Endothelial cell of umbilical vein (primary cell): ENCODE data around the gene PCDH17. TPM values are rescaled to one million over a fixed set of nuclear protein-coding genes. Genes with fewer than 3 reads are reported as not detected.

Experiments used
- Bru-seq: library from RNA; stranded (reverse); fragments of 400-500 nt; gene quantifications from one replicate; lab custom pipeline; 2021; lab: Mats Ljungman, UMichigan
- BruChase-seq, 2 experiments: library from RNA; stranded (reverse); fragments of 400-500 nt; gene quantifications; one replicate each; lab custom pipeline; 2021; lab: Mats Ljungman, UMichigan
- BruUV-seq: library from RNA; stranded (reverse); fragments of 400-500 nt; replicated peaks from 2 replicates; lab custom pipeline; 2021; lab: Mats Ljungman, UMichigan
- CTCF ChIA-PET: fragments of 300-600, 350-600 bp; sonication (Branson Sonifier 250); formaldehyde crosslinking; loops from one replicate; lab custom pipeline; 2021; ENCODE audit warnings: antibody characterized with exemption, inconsistent platforms; lab: Charles Lee
- POLR2A ChIA-PET: fragments of 300-600, 350-600 bp; sonication (Branson Sonifier 250); formaldehyde crosslinking; loops from one replicate; lab custom pipeline; 2021; ENCODE audit warnings: antibody characterized with exemption, inconsistent platforms; lab: Charles Lee
- DNase-seq: peaks from one replicate; pipeline ENCODE4 v3.0.0-alpha.2; 2011; ENCODE audit warnings: low read depth, low spot score
- FAIRE-seq: peaks from 2 replicates; lab custom pipeline; 2011; peaks lifted over from hg19 to GRCh38; lab: Jason Lieb, UNC
- H2AFZ ChIP-seq: 2 replicates; pipeline ENCODE4 v1.6.0; 2012; ENCODE audit warnings: low read depth, low read length, control low read depth, inconsistent platforms
- H3K27ac ChIP-seq: 2 replicates; pipeline ENCODE4 v1.5.1; 2011; ENCODE audit warnings: low read depth, mild to moderate bottlenecking, control low read depth, low read length, moderate library complexity; ENCODE audit not compliant: insufficient read depth
- H3K27me3 ChIP-seq, 2 experiments: 2 replicates each; pipeline versions ENCODE4 v1.6.0 to v1.6.1; 2011; ENCODE audit warnings: low read length in 2 of 2, mixed read lengths in 1 of 2; ENCODE audit not compliant: control insufficient read depth in 2 of 2, insufficient read depth in 2 of 2
- H3K36me3 ChIP-seq, 2 experiments: 2 replicates in 1 of 2; 3 replicates in 1 of 2; pipeline ENCODE4 v1.5.1; 2011; ENCODE audit warnings: low read length in 2 of 2, mild to moderate bottlenecking in 1 of 2, moderate library complexity in 1 of 2; ENCODE audit not compliant: control insufficient read depth in 2 of 2, insufficient read depth in 2 of 2; ENCODE audit errors: extremely low read depth in 1 of 2
- H3K4me1 ChIP-seq: 3 replicates; pipeline ENCODE4 v1.5.1; 2011; ENCODE audit warnings: mild to moderate bottlenecking, low read length; ENCODE audit not compliant: control insufficient read depth, insufficient read depth; ENCODE audit errors: extremely low read depth
- H3K4me2 ChIP-seq: 2 replicates; pipeline ENCODE4 v1.6.1; 2011; ENCODE audit warnings: low read length, control low read depth, mixed read lengths; ENCODE audit not compliant: insufficient read depth
- H3K4me3 ChIP-seq, 3 experiments: fragments of 200-600 bp in 1 of 3; sonication (generic), shearing (Covaris generic) in 1 of 3; replicated peaks in 1 of 3; 2 replicates each; pipeline ENCODE4 v1.5.1; 2011 to 2016; ENCODE audit warnings: control low read depth in 3 of 3, low read length in 3 of 3, mild to moderate bottlenecking in 2 of 3, inconsistent platforms in 1 of 3, low read depth in 1 of 3, moderate library complexity in 1 of 3; ENCODE audit not compliant: insufficient read depth in 1 of 3
- H3K79me2 ChIP-seq: 2 replicates; pipeline ENCODE4 v1.6.0; 2012; ENCODE audit warnings: low read length, inconsistent platforms; ENCODE audit not compliant: control insufficient read depth, insufficient read depth
- H3K9ac ChIP-seq: replicated peaks from 2 replicates; pipeline ENCODE3; 2011; ENCODE audit warnings: low read length, control low read depth; ENCODE audit not compliant: insufficient read depth; ENCODE audit errors: extremely low read depth
- H3K9me1 ChIP-seq: replicated peaks from 3 replicates; pipeline ENCODE4 v1.6.0; 2011; ENCODE audit warnings: mild to moderate bottlenecking, low read length; ENCODE audit not compliant: control insufficient read depth, insufficient read depth; ENCODE audit errors: extremely low read depth
- H3K9me3 ChIP-seq: replicated peaks from 2 replicates; pipeline ENCODE4 v1.5.1; 2012; ENCODE audit warnings: low read length, inconsistent platforms; ENCODE audit not compliant: control insufficient read depth, insufficient read depth
- H4K20me1 ChIP-seq: replicated peaks from 2 replicates; pipeline ENCODE3; 2011; ENCODE audit warnings: mild to moderate bottlenecking, low read length; ENCODE audit not compliant: control insufficient read depth, insufficient read depth; ENCODE audit errors: extremely low read depth
- CTCF ChIP-seq, 2 donors: IDR thresholded peaks; 1 replicate in 1 of 2; 2 replicates in 1 of 2; pipeline ENCODE4 v1.5.1; 2011; ENCODE audit warnings: low read length in 2 of 2, mild to moderate bottlenecking in 2 of 2, moderate library complexity in 2 of 2, control low read depth in 1 of 2, inconsistent platforms in 1 of 2, low read depth in 1 of 2; ENCODE audit not compliant: insufficient read depth in 1 of 2; ENCODE audit errors: extremely low read depth in 1 of 2
- EZH2 ChIP-seq: IDR thresholded peaks from 2 replicates; pipeline ENCODE4 v1.6.1; 2012; ENCODE audit warnings: borderline replicate concordance, low read depth, mild to moderate bottlenecking, moderate library complexity, low read length, inconsistent platforms; ENCODE audit not compliant: severe bottlenecking
- FOS ChIP-seq: IDR thresholded peaks from 2 replicates; pipeline ENCODE4 v1.6.1; 2011; ENCODE audit warnings: mild to moderate bottlenecking, low read length, moderate library complexity, borderline replicate concordance; ENCODE audit not compliant: insufficient read depth
- GATA2 ChIP-seq: IDR thresholded peaks from 2 replicates; pipeline ENCODE4 v1.7.0; 2011; ENCODE audit warnings: low read depth, mild to moderate bottlenecking, moderate library complexity, mixed read lengths, low read length; ENCODE audit not compliant: insufficient read length, insufficient read depth
- JUN ChIP-seq: IDR thresholded peaks from 2 replicates; pipeline ENCODE4 v1.6.1; 2011; ENCODE audit warnings: borderline replicate concordance, low read depth; ENCODE audit not compliant: insufficient read length, insufficient read depth
- MAX ChIP-seq: IDR thresholded peaks from 2 replicates; pipeline ENCODE4 v1.6.1; 2011; ENCODE audit not compliant: insufficient read depth, insufficient read length
- MYC ChIP-seq: IDR thresholded peaks from one replicate; pipeline ENCODE4 v1.6.1; 2011; ENCODE audit warnings: mild to moderate bottlenecking, low read depth, low read length
- POLR2A ChIP-seq: IDR thresholded peaks from 2 replicates; pipeline ENCODE4 v1.6.1; 2012; ENCODE audit warnings: low read depth, mild to moderate bottlenecking, control low read depth, low read length
- POLR2AphosphoS5 ChIP-seq: IDR thresholded peaks from 2 replicates; pipeline ENCODE4 v1.6.1; 2012; ENCODE audit warnings: low read depth, mild to moderate bottlenecking, control low read depth, low read length, moderate library complexity; ENCODE audit not compliant: insufficient read depth
- dilution Hi-C: fragments of 300-500 bp; cut with MboI; formaldehyde crosslinking; loops from one replicate; pipeline ENCODE4 v1.15.0; 2019; ENCODE audit warnings: low sequenced_read_pairs; ENCODE audit not compliant: extremely low pct_ligation_motif_present
- intact Hi-C: fragments of 100-400 bp; cut with micrococcal nuclease; formaldehyde crosslinking; loops from one replicate; pipeline ENCODE4 v1.10.0; 2022
- long read RNA-seq: library from polyadenylated mRNA; stranded (forward); transcript quantifications from one replicate; pipeline ENCODE4 v2.0.0, GENCODE V29; 2021
- polyA minus RNA-seq, 3 experiments: library from RNA; depleted of rRNA, polyadenylated mRNA; stranded (reverse); fragments of >200 nt; gene quantifications; 1 replicate in 1 of 3; 2 replicates in 2 of 3; pipeline ENCODE4 v1.2.3, GENCODE V29; 2011
- polyA plus RNA-seq, 4 experiments: library from polyadenylated mRNA; depleted of rRNA in 3 of 4; stranded (reverse) in 3 of 4; unstranded in 1 of 4; fragments of >200 nt; gene quantifications; 2 replicates each; pipeline versions ENCODE4 v1.2.1 to v1.2.3, GENCODE V29; 2011 to 2012; ENCODE audit warnings: missing spikeins in 1 of 4
- total RNA-seq: library from RNA; stranded (reverse); gene quantifications from 2 replicates; pipeline ENCODE4 v1.2.3, GENCODE V29; 2021

The PCDH17 gene
- total RNA-seq (4.2 and 5.0 TPM in 2 replicates), polyA plus RNA-seq (2.1 TPM in 2 replicates), polyA minus RNA-seq (7.1 and 9.5 TPM in 2 replicates), Bru-seq, nascent RNA (percentile 49 among the genes with signal in this experiment), BruChase-seq, experiment 1, labeled RNA remaining after a 6-hour chase (percentile 31 among the genes with signal in this experiment), BruChase-seq, experiment 2, labeled RNA remaining after a 2-hour chase (percentile 42 among the genes with signal in this experiment)
- polyA plus RNA-seq (2011; cell fraction: cytosol; rRNA removed) = 0.73 and 0.81 TPM in 2 replicates
- polyA plus RNA-seq (2011; cell fraction: nucleus; rRNA removed) = 1.4 and 1.7 TPM in 2 replicates
- 2.2 and 3.3 TPM in 2 replicates for polyA plus RNA-seq (2012)
- polyA minus RNA-seq (2011; cell fraction: cytosol; rRNA and poly(A)+ RNA removed) = 0.20 TPM
- 8.8 and 17.5 TPM in 2 replicates for polyA minus RNA-seq (2011; cell fraction: nucleus; rRNA and poly(A)+ RNA removed)
- long read RNA-seq, partial matches to known transcripts = 0 of 1 reads
- long read RNA-seq, other reads (novel, unspliced or antisense) = 1 of 1 reads

GRCh38 chr13:57631596-57632275, at the start of gene PCDH17:
TSS of gene PCDH17 (plus strand) at chr13:57631744. CDS start at chr13:57632547, 803 bp downstream.
- no TSS peak for BruUV-seq
- H3K9me1 ChIP-seq = no peaks in the 10 kb centered on the region
- peak within 1 kb of the TSS; percentile 38 to 75 (median 68) for H3K4me3 ChIP-seq
- no peaks in the 10 kb centered on the region for H3K36me3 ChIP-seq
- peaks cover 31% of the 10 kb centered on the region for H3K4me1 ChIP-seq
- ChIA-PET CTCF (interaction anchor here (1.0 to 4.8 kb wide), 4 partner anchors 8 to 1686 kb away, joined by 4 to 41 read pairs (median 6); no protein-coding TSS in a partner anchor), POLR2A (no interaction called here)
- H3K27ac ChIP-seq = no peak within 1 kb of the TSS
- H3K9ac ChIP-seq = peak within 1 kb of the TSS; percentile 22
- TF ChIP-seq GATA2 = peak; percentile 69
- TF ChIP-seq MYC = no peak
- dilution Hi-C loops = no loop called here
- peak within 1 kb of the TSS; percentile 73 for H2AFZ ChIP-seq
- FAIRE-seq (peak; percentile 74), DNase-seq (peak; percentile 65)
- no peaks in the 10 kb centered on the region for H4K20me1 ChIP-seq
- H3K9me3 ChIP-seq = no peaks in the 10 kb centered on the region
- peak within 1 kb of the TSS; percentile 97 for H3K4me2 ChIP-seq
- intact Hi-C loops = loop anchor here (2.0 to 10.0 kb wide), 5 partner anchors 673 to 1901 kb away; no protein-coding TSS in a partner anchor
- H3K79me2 ChIP-seq = no peaks in the 10 kb centered on the region
- peaks cover 5 to 11% of the 10 kb centered on the region in 2 experiments for H3K27me3 ChIP-seq

- Histone ChIP-seq H3K9me1 (no peaks in the 10 kb centered on the region), H3K4me1 (no peaks in the 10 kb centered on the region), H4K20me1 (no peaks in the 10 kb centered on the region), H3K27ac (no peak overlapping the region), H3K9me3 (no peaks in the 10 kb centered on the region), H3K4me3 (no peak overlapping the region), H3K4me2 (no peak overlapping the region), H3K27me3 (peaks cover 0 to 2% of the 10 kb centered on the region in 2 experiments), H2AFZ (no peak overlapping the region), H3K9ac (no peak overlapping the region), H3K36me3 (no peaks in the 10 kb centered on the region), H3K79me2 (no peaks in the 10 kb centered on the region)
- intact Hi-C loops = no loop called here
- DNase-seq = no peak
- FAIRE-seq = no peak
- ChIA-PET POLR2A (no interaction called here), CTCF (no interaction called here)
- no TSS peak for BruUV-seq
- TF ChIP-seq MYC (no peak), EZH2 (no peak), POLR2AphosphoS5 (no peak), FOS (no peak), MAX (no peak), CTCF (IDR thresholded peaks at IDR 0.05; ENCODE audit: extremely low read depth in 1 of 2, insufficient read depth in 1 of 2, low read depth in 1 of 2, low read length in 2 of 2) (no peak), GATA2 (no peak), JUN (no peak), POLR2A (no peak)
- dilution Hi-C loops = no loop called here
Observed at GRCh38 chr13:57582032-57582431, 49.5 kb upstream of the PCDH17 start.
